Hindlimb muscle (tissue), 1 donor: ENCODE measurements around the gene WARS2. TPM values are rescaled to one million over a fixed set of nuclear protein-coding genes. Genes with fewer than 3 reads are reported as not detected.

Source experiments
- DNase-seq: peaks from one replicate; pipeline ENCODE4 v3.0.0-alpha.2; 2013
- polyA plus RNA-seq: library from polyadenylated mRNA; unstranded; fragments of 120-200 nt; gene quantifications from one replicate; pipeline ENCODE4 v1.2.1, GENCODE V29; 2013; ENCODE audit not compliant: insufficient read length

WARS2 gene
- polyA plus RNA-seq, 1 donor: 20.4 TPM

- no peak for DNase-seq
Measured at GRCh38 chr1:119081700-119082099, 58.8 kb downstream of the WARS2 start.

- no peak for DNase-seq
Measured at GRCh38 chr1:119081267-119081666, 59.2 kb downstream of the WARS2 start.

- no peak for DNase-seq
Measured at GRCh38 chr1:119080586-119080985, 59.9 kb downstream of the WARS2 start.

- no peak for DNase-seq
Measured at GRCh38 chr1:119079881-119080280, 60.6 kb downstream of the WARS2 start.

GRCh38 chr1:119075614-119076013, 64.8 kb downstream of the WARS2 start:
- no peak for DNase-seq

- DNase-seq: no peak
Measured at GRCh38 chr1:119071321-119071720, 69.1 kb downstream of the WARS2 start.

GRCh38 chr1:119069682-119070081, 70.8 kb downstream of the WARS2 start:
- no peak for DNase-seq

- DNase-seq: no peak
Measured at GRCh38 chr1:119068427-119068826, 72.0 kb downstream of the WARS2 start.

GRCh38 chr1:119061700-119062099, 78.8 kb downstream of the WARS2 start:
- DNase-seq: no peak

GRCh38 chr1:119055568-119055967, 84.9 kb downstream of the WARS2 start:
- DNase-seq: no peak

GRCh38 chr1:119053917-119054316, 86.5 kb downstream of the WARS2 start:
- no peak for DNase-seq

- peak; percentile 27 for DNase-seq
Measured at GRCh38 chr1:119052267-119052666, 88.2 kb downstream of the WARS2 start.

GRCh38 chr1:119048624-119049404, 91.6 kb downstream of the WARS2 start:
- no peak for DNase-seq

GRCh38 chr1:119046785-119047438, 93.5 kb downstream of the WARS2 start:
- peak; percentile 30 for DNase-seq

GRCh38 chr1:119046429-119046784, 94.0 kb downstream of the WARS2 start:
- DNase-seq: no peak

GRCh38 chr1:119045096-119045746, 95.2 kb downstream of the WARS2 start:
- no peak for DNase-seq

- DNase-seq: peak; percentile 72
Measured at GRCh38 chr1:119040906-119041305, 99.5 kb downstream of the WARS2 start.

GRCh38 chr1:119040489-119040888, 100.0 kb downstream of the WARS2 start:
- no peak for DNase-seq

GRCh38 chr1:119038363-119038762, 102.1 kb downstream of the WARS2 start:
- DNase-seq: no peak

GRCh38 chr1:119034359-119034758, 106.1 kb downstream of the WARS2 start:
- DNase-seq: no peak

GRCh38 chr1:119032986-119033385, 107.5 kb downstream of the WARS2 start:
- DNase-seq: no peak

- no peak for DNase-seq
Measured at GRCh38 chr1:119027759-119028158, 112.7 kb downstream of the WARS2 start.

GRCh38 chr1:119026956-119027355, 113.5 kb downstream of the WARS2 start:
- no peak for DNase-seq

GRCh38 chr1:119015547-119015946, 124.9 kb downstream of the WARS2 start:
- no peak for DNase-seq
